Right kidney (tissue), 1 donor: Measurements from ENCODE around the gene SORT1.

Experiments used
- DNase-seq: peaks from one replicate; pipeline ENCODE4 v3.0.0-alpha.2; 2016

SORT1 gene

GRCh38 chr1:109274533-109275476 is 122.9 kb downstream of the SORT1 start:
- DNase-seq: peak; percentile 70

GRCh38 chr1:109273570-109274288 is 124.0 kb downstream of the SORT1 start:
- no peak for DNase-seq

- no peak for DNase-seq
Measured at GRCh38 chr1:109272831-109273547, 124.7 kb downstream of the SORT1 start.

GRCh38 chr1:109272021-109272799 is 125.5 kb downstream of the SORT1 start:
- no peak for DNase-seq

- DNase-seq: no peak
Measured at GRCh38 chr1:109271458-109271857, 126.3 kb downstream of the SORT1 start.

GRCh38 chr1:109270623-109271317 is 126.9 kb downstream of the SORT1 start:
- DNase-seq: no peak

- DNase-seq: no peak
Measured at GRCh38 chr1:109269981-109270622, 127.6 kb downstream of the SORT1 start.

GRCh38 chr1:109269212-109269980 is 128.3 kb downstream of the SORT1 start:
- DNase-seq: no peak

- DNase-seq: no peak
Measured at GRCh38 chr1:109268431-109269211, 129.1 kb downstream of the SORT1 start.

- DNase-seq: no peak
Measured at GRCh38 chr1:109267743-109268300, 129.9 kb downstream of the SORT1 start.

GRCh38 chr1:109266965-109267364 is 130.8 kb downstream of the SORT1 start:
- DNase-seq: no peak

- no peak for DNase-seq
Measured at GRCh38 chr1:109265741-109266330, 131.9 kb downstream of the SORT1 start.

- no peak for DNase-seq
Measured at GRCh38 chr1:109265016-109265415, 132.7 kb downstream of the SORT1 start.

- no peak for DNase-seq
Measured at GRCh38 chr1:109264379-109264755, 133.4 kb downstream of the SORT1 start.

GRCh38 chr1:109263597-109264378 is 133.9 kb downstream of the SORT1 start:
- peak; percentile 75 for DNase-seq

GRCh38 chr1:109263234-109263596 is 134.5 kb downstream of the SORT1 start:
- DNase-seq: no peak

GRCh38 chr1:109262231-109263055 is 135.3 kb downstream of the SORT1 start:
- DNase-seq: no peak
